Stimulated activated memory B cell treated with anti-CD40 and anti-IgM and Interleukin-4, amounts not matched to agents 10 μg/mL and 1 μg/mL and 100 μg/mL, for 72 hours (primary cell): ENCODE results near the gene FPGT.
"Not testable (repeated sequence)": the region's sequence is repeated elsewhere in the genome, so short reads cannot be mapped to it uniquely, and the experiment has no call there.

Experiments used
- ATAC-seq: fragments of 150-1000 bp; cut with Tn5 transposase; 2 replicates; pipeline ENCODE4 v1.10.0; 2021
- H3K27ac Mint-ChIP-seq: one replicate; pipeline ENCODE4 v1.8.0; 2022; ENCODE audit warnings: mild to moderate bottlenecking, mixed read lengths
- H3K27me3 Mint-ChIP-seq: one replicate; pipeline ENCODE4 v1.8.0; 2022; ENCODE audit warnings: mixed read lengths
- H3K36me3 Mint-ChIP-seq: one replicate; pipeline ENCODE4 v1.8.0; 2022; ENCODE audit warnings: mixed read lengths
- H3K4me1 Mint-ChIP-seq: one replicate; pipeline ENCODE4 v1.8.0; 2022; ENCODE audit warnings: mixed read lengths
- H3K4me3 Mint-ChIP-seq: one replicate; pipeline ENCODE4 v1.8.0; 2022; ENCODE audit warnings: mild to moderate bottlenecking, moderate library complexity, mixed read lengths
- H3K9me3 Mint-ChIP-seq: one replicate; pipeline ENCODE4 v1.8.0; 2022; ENCODE audit warnings: mixed read lengths

Gene FPGT

DNA sequence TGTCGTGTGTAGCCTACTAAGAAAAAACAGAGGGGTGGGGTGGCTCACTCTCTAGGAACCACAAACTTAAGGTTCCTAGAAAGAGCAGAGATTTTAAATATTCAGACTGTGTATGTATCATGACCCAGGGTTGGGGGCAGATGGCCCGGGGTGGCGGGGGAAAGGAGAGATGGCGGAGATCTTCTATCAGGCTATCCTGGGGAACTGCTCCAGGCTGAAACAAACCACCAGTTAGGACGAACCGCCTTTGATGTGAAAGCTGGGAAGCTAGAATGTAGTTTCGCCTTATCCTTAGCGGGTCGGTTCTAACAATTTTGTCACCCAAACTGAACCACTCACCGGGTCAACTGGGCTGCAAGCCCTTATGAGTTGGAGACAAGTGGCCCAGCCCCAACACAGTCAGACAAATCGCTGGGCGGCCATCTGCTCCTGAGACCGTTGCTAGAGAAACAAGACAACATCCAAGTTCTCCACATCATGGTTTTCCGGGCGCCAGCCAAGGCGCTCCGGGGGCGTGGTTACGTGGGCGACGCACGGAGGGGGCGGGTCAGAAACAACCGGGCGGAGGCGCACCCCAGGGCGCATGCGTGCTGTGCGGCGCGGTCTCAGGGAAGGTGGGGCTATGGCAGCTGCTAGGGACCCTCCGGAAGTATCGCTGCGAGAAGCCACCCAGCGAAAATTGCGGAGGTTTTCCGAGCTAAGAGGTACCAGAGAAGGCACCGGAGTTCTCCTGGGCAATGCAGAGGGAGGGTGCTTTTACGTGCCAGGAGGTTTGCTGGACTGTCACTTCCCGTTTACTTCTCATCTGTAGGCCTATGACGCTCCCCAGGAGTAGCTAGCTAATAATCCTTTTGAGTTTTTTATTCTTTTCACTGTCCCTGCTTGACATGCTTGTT, at the start of gene FPGT, which contains the start of gene LRRIQ3:
FPGT (plus strand) TSS at position 586 of the 896 bp plus-strand sequence; CDS start at position 623, 37 bp downstream.
LRRIQ3 (minus strand) TSS at position 520 of the 896 bp plus-strand sequence. CDS start 14,492 bp downstream, outside the sequence.
- ATAC-seq, result peak; percentile 97
- Mint-ChIP-seq H3K9me3 (no peaks in the 10 kb centered on the region), H3K36me3 (no peaks in the 10 kb centered on the region), H3K4me1 (peaks cover 20% of the 10 kb centered on the region), H3K27ac (peak within 1 kb of the TSS; percentile 77), H3K27me3 (no peaks in the 10 kb centered on the region), H3K4me3 (peak within 1 kb of the TSS; percentile 85)

DNA sequence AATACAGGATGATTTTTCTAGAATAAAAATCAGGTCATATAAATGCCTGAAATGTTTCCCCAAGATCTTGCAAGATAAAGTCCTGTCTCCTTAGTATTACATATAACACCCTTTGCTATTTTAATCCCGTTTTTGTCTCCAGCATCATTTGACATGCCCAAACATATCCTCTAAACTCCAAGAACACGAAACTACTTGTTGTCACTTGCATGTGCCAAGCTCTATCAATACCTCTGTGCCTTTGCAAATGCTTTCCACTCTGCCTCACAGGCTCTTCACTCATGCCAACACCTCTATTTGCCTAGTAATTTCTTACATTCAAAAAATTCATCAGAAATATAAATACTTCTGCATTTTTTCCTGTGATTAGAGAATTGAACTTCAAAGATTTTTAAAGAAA, 38.0 kb upstream of the FPGT start:
- H3K27me3 Mint-ChIP-seq, result no peaks in the 10 kb centered on the region
- no peaks in the 10 kb centered on the region for H3K4me1 Mint-ChIP-seq
- H3K27ac Mint-ChIP-seq, result no peak overlapping the region
- no peaks in the 10 kb centered on the region for H3K9me3 Mint-ChIP-seq
- no peak overlapping the region for H3K4me3 Mint-ChIP-seq
- H3K36me3 Mint-ChIP-seq, result no peaks in the 10 kb centered on the region
- no peak for ATAC-seq

DNA sequence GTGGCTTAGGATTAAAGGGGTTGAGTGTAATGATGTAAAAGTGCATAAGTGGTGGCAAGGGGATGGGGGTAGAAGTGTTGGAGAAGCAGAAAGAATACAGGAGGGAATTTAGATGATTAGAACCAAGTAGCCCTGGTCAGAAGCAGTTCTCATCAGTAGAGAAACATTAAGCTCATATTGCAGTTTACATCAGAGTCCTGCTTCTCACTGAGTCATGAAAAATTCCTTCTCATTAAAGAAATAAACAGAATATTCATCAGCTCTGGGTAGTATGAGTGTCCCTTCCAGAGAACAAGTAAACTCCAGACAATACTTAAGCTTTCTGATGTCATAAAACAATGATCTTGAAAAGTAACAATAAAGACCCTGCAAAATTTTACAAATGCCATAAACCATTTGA, 36.5 kb upstream of the FPGT start:
- ATAC-seq, result no peak
- no peak overlapping the region for H3K4me3 Mint-ChIP-seq
- no peak overlapping the region for H3K27ac Mint-ChIP-seq
- no peaks in the 10 kb centered on the region for H3K27me3 Mint-ChIP-seq
- H3K4me1 Mint-ChIP-seq, result no peaks in the 10 kb centered on the region
- peaks cover 4% of the 10 kb centered on the region for H3K9me3 Mint-ChIP-seq
- H3K36me3 Mint-ChIP-seq, result no peaks in the 10 kb centered on the region

DNA sequence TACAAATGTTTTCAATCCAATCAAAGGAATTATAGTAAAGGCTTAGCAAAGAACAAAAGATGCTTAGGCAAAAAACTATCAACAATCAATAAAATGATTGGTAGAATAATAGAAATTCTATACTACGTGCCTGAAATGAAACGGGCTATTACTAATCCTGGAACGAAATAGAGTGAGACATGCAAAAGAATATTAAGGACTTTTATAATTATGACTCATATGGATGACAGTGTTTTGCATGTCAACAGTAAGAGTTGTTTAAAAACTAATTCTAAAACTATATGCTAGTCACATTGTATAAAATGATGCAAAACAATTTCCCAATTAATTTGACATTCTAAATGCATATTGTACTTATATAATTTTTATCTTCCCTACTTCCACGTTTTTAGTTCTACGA, 35.7 kb upstream of the FPGT start:
- Mint-ChIP-seq H3K27ac (no peak overlapping the region), H3K9me3 (peaks cover 8% of the 10 kb centered on the region), H3K4me3 (no peak overlapping the region), H3K4me1 (no peaks in the 10 kb centered on the region), H3K36me3 (no peaks in the 10 kb centered on the region), H3K27me3 (no peaks in the 10 kb centered on the region)
- ATAC-seq, result no peak

DNA sequence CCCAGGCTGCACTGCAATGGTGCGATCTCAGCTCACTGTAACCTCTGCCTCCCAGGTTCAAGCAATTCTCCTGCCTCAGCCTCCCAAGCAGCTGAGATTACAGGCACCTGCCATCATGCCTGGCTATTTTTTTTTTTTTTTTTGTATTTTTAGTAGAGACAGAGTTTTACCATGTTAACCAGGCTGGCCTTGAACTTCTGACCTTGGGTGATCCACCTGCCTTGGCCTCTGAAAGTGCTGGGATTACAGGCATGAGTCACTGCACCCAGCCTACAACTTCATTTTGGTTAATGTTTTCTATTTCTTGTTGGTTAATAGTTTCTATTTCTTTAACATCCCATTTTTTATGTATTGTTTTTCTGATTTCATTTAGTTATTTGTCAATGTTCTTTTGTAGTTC, 23.6 kb upstream of the FPGT start:
- Mint-ChIP-seq H3K27me3 (peaks cover 12% of the 10 kb centered on the region), H3K9me3 (peaks cover 17% of the 10 kb centered on the region)
- ATAC-seq, H3K36me3 Mint-ChIP-seq, H3K27ac Mint-ChIP-seq, H3K4me1 Mint-ChIP-seq, H3K4me3 Mint-ChIP-seq: not testable (repeated sequence)

DNA sequence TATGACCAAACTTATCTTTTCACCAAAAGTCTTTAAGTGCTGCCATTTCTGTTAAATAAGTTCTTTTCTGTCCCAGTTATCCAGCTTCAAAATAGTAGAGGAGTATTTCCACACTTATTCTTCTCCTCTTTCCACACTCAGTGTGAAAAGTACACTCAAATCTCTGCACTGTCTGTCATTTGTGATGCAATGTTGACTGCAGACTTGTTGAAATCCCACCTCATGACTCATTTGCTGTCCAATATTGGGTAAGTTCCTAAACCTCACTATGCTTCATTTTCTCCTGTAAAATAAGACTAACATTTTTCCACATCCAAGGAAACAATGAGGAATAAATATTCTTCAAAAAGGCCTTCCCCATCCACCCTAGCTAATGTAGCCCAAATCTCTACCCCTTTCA, 17.6 kb upstream of the FPGT start:
- ATAC-seq, result no peak
- peaks cover 3% of the 10 kb centered on the region for H3K9me3 Mint-ChIP-seq

DNA sequence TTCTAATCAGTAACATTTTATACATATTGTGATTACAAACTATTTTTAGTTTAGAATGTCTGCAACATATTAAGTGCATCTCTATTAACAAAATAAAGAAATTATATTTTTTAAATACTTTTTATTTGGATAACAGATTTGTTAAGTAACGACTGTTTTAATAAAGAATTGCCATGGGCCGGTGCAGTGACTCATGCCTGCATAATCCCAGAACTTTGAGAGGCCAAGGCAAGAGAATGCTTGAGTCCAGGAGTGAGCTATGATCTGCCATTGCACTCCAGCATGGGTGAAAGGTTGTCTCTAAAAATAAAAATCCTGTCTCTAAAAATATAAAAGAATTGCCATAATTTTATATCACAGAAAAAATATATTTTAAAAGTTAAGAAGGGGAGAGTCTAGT, 4.1 kb upstream of the FPGT start:
- peaks cover 8% of the 10 kb centered on the region for H3K36me3 Mint-ChIP-seq
- ATAC-seq, result no peak
- H3K4me3 Mint-ChIP-seq, result no peak overlapping the region
- peaks cover 16% of the 10 kb centered on the region for H3K4me1 Mint-ChIP-seq
- no peak overlapping the region for H3K27ac Mint-ChIP-seq
- H3K9me3 Mint-ChIP-seq, result peaks cover 5% of the 10 kb centered on the region
- H3K27me3 Mint-ChIP-seq, result no peaks in the 10 kb centered on the region

More for the DNA sequence above, 17.6 kb upstream of the FPGT start:
- Mint-ChIP-seq H3K27me3 (no peaks in the 10 kb centered on the region), H3K4me1 (no peaks in the 10 kb centered on the region), H3K36me3 (peaks cover 12% of the 10 kb centered on the region), H3K27ac (no peak overlapping the region), H3K4me3 (no peak overlapping the region)

DNA sequence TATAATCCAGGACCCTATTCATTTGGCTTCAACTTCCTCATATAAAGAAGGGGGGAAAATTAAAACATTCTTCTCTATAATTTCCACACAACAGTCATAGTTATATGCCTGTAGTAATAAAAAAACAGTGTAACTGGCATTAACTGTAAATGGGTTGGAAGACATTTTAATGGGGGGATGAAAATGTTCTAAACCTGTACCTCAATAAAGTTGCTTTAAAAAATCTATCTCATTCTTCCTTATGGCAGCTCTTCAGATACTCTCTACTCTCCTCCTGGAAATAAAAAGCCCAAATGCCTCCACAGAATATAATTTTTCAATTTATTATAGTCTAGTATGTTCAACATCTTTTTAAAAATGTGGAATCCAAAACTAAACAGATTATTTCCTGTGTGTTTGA, 2.7 kb upstream of the FPGT start:
- Mint-ChIP-seq H3K27ac (no peak overlapping the region), H3K4me1 (peaks cover 20% of the 10 kb centered on the region), H3K36me3 (peaks cover 2% of the 10 kb centered on the region), H3K4me3 (no peak overlapping the region), H3K27me3 (no peaks in the 10 kb centered on the region), H3K9me3 (peaks cover 1% of the 10 kb centered on the region)
- no peak for ATAC-seq

DNA sequence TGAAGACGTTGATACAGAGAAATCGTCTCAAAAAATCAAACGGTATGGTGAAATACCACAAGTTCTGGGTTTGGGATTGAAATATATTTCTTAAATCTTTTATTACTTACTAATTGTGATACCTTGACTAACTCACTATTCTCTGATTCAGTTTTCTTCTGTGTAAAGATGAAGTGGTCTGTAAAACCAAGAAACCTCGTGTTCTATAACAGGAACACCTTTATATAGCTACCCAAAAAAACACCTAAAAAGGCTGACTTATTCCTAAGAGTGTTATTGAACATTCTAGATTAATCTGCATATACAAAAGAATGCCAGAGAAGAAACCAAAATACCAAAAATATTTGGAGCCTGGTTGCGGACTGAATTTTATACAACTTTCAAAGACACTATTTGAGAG, 787 bp upstream of the FPGT start:
- H3K4me3 Mint-ChIP-seq, result peak overlapping the region; percentile 85
- H3K36me3 Mint-ChIP-seq, result no peaks in the 10 kb centered on the region
- H3K4me1 Mint-ChIP-seq, result peaks cover 20% of the 10 kb centered on the region
- H3K27ac Mint-ChIP-seq, result peak overlapping the region; percentile 77
- no peak for ATAC-seq
- no peaks in the 10 kb centered on the region for H3K9me3 Mint-ChIP-seq
- H3K27me3 Mint-ChIP-seq, result no peaks in the 10 kb centered on the region

DNA sequence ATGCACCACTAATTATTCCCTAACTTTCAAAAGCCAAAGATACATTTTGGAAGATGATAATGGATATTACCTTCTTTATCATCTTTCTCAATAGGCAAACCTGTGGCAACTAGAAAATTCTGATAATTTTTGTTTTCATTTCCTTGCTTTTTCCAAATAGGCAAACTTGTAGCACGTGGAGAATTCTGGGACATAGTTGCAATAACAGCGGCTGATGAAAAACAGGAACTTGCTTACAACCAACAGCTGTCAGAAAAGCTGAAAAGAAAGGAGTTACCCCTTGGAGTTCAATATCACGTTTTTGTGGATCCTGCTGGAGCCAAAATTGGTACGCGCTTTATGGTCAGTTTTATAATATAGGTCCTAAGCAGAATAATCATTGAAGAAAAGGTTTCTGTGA, 1.5 kb downstream of the FPGT start:
- H3K36me3 Mint-ChIP-seq, result peaks cover 4% of the 10 kb centered on the region
- peaks cover 20% of the 10 kb centered on the region for H3K4me1 Mint-ChIP-seq
- H3K4me3 Mint-ChIP-seq, result no peak overlapping the region
- H3K27me3 Mint-ChIP-seq, result no peaks in the 10 kb centered on the region
- no peak overlapping the region for H3K27ac Mint-ChIP-seq
- H3K9me3 Mint-ChIP-seq, result no peaks in the 10 kb centered on the region
- no peak for ATAC-seq

DNA sequence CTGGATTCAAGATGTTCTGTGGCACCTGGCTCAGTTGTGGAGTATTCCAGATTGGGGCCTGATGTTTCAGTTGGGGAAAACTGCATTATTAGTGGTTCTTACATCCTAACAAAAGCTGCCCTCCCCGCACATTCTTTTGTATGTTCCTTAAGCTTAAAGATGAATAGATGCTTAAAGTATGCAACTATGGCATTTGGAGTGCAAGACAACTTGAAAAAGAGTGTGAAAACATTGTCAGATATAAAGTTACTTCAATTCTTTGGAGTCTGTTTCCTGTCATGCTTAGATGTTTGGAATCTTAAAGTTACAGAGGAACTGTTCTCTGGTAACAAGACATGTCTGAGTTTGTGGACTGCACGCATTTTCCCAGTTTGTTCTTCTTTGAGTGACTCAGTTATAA, 7.2 kb downstream of the FPGT start:
- H3K27ac Mint-ChIP-seq, result no peak overlapping the region
- peaks cover 12% of the 10 kb centered on the region for H3K36me3 Mint-ChIP-seq
- H3K4me1 Mint-ChIP-seq, result no peaks in the 10 kb centered on the region
- H3K27me3 Mint-ChIP-seq, result no peaks in the 10 kb centered on the region
- ATAC-seq, result no peak
- H3K4me3 Mint-ChIP-seq, result no peak overlapping the region
- H3K9me3 Mint-ChIP-seq, result no peaks in the 10 kb centered on the region

DNA sequence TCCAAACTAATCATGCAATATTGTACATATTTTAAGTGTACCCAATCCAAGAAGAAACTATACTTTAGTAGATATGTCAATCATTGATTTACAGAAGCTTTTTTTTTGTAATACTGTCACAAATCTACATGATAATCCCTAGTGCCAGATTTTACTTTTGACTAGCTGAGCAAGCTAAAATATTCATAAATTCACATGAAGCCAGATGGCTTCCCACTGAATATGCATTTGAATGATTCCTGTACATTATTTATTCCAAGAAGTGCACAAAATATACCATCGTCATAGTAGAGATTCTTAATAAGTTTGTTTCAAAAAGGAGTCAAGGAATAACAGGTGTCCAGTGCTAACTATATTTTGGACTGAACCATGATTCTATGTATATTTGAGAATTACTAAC, 17.2 kb downstream of the FPGT start:
- ATAC-seq, result no peak
- Mint-ChIP-seq H3K9me3 (peaks cover 3% of the 10 kb centered on the region), H3K27me3 (no peaks in the 10 kb centered on the region), H3K4me3 (no peak overlapping the region), H3K4me1 (no peaks in the 10 kb centered on the region), H3K36me3 (no peaks in the 10 kb centered on the region), H3K27ac (no peak overlapping the region)

DNA sequence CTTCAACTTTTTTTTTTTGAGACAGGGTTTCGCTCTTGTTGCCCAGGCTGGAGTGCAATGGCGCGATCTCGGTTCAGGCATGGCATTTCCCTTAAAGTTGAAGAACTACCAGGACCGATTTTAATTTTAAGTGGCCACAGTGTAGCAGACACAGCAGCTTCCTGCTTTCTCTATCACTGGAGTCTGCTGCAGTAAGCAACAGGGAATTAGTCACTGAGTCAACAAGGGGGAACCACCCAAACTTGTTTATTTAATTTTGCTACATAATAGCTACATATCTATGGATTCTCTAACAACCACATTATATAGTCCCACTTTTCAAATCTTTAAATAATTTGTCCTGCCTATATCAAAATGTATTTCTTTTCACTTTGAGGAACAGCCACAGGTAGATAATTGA, 24.7 kb downstream of the FPGT start:
- no peak overlapping the region for H3K27ac Mint-ChIP-seq

DNA sequence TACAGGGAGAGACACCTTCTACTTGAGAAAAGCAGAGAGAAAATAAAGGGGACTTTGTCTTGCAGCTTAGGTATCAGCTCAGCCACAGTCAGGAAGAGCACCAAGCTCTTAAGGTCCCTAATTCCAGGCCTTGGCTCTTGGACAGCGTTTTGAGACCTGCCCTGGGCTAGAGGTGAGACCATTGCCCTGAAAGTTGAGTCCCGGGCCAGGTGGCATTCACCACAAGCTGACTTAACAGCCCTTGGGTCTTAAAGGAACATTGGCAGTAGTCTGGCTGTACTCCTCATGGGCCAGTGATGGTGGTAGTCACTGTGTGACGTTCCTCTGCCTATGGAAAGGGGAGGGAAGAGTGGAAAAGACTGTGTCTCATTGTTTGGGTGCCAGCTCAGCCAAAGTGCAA, 25.4 kb downstream of the FPGT start:
- Mint-ChIP-seq H3K36me3 (peaks cover 20% of the 10 kb centered on the region), H3K27ac (no peak overlapping the region), H3K27me3 (no peaks in the 10 kb centered on the region), H3K9me3 (peaks cover 24% of the 10 kb centered on the region), H3K4me1 (no peaks in the 10 kb centered on the region), H3K4me3 (no peak overlapping the region)
- no peak for ATAC-seq

More for the DNA sequence above, 24.7 kb downstream of the FPGT start:
- Mint-ChIP-seq H3K4me3 (no peak overlapping the region), H3K4me1 (no peaks in the 10 kb centered on the region), H3K27me3 (no peaks in the 10 kb centered on the region), H3K9me3 (peaks cover 22% of the 10 kb centered on the region), H3K36me3 (peaks cover 20% of the 10 kb centered on the region)
- no peak for ATAC-seq

DNA sequence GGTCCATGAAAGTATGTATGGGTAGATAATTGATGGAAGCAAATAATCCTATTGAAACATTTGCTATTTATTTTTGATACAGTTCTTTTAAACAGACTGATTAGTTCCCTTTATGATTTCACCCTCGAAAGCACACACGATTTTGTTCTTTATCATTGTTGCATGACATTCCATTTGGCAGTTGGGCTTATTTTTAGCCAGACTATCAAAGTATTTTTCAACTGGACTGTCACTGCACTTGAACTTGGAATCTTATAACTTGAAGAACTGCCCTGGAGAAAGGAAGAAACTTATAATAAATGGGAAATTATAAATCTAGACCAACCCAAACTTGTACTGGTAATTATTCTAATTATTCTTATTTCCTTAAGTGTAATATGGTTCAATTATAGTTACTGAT, 37.1 kb downstream of the FPGT start, which contains the start of gene TNNI3K:
TNNI3K (plus strand) TSS at position 235 of the 400 bp plus-strand sequence; CDS start at position 300, 65 bp downstream.
- no peak within 1 kb of the TSS for H3K4me3 Mint-ChIP-seq
- no peaks in the 10 kb centered on the region for H3K36me3 Mint-ChIP-seq
- no peak within 1 kb of the TSS for H3K27ac Mint-ChIP-seq
- no peak for ATAC-seq
- peaks cover 3% of the 10 kb centered on the region for H3K9me3 Mint-ChIP-seq
- no peaks in the 10 kb centered on the region for H3K27me3 Mint-ChIP-seq
- H3K4me1 Mint-ChIP-seq, result no peaks in the 10 kb centered on the region

DNA sequence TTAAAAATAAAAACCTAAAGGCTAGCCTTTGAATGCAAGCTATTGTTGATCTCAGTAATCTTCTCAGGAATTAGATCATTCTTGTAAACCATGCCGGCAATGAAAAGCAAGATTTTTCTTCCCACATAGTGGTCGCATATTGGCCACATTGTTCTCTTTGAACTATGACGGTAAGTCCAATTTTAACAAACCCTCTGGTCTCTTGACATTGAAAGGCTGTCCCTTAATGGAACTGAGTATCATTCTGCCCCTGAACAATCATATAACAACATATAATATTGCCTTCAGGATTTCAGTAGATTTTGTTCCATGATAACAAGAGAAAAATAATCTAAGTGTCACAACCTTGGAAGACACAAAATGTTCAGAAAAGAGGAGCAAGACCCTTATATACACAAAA, 38.4 kb downstream of the FPGT start:
- no peaks in the 10 kb centered on the region for H3K27me3 Mint-ChIP-seq
- H3K27ac Mint-ChIP-seq, result no peak overlapping the region
- H3K36me3 Mint-ChIP-seq, result no peaks in the 10 kb centered on the region
- H3K4me1 Mint-ChIP-seq, result no peaks in the 10 kb centered on the region
- no peak for ATAC-seq
- no peak overlapping the region for H3K4me3 Mint-ChIP-seq
- peaks cover 3% of the 10 kb centered on the region for H3K9me3 Mint-ChIP-seq
